Measurements from ENCODE around the gene SLC23A2. TPM values are rescaled to one million over a fixed set of nuclear protein-coding genes. Genes with fewer than 3 reads are reported as not detected.

Gene SLC23A2
- total RNA-seq, 4 donors from 2014 or later = 3.6 to 15.1 (median 11.1) TPM

DNA sequence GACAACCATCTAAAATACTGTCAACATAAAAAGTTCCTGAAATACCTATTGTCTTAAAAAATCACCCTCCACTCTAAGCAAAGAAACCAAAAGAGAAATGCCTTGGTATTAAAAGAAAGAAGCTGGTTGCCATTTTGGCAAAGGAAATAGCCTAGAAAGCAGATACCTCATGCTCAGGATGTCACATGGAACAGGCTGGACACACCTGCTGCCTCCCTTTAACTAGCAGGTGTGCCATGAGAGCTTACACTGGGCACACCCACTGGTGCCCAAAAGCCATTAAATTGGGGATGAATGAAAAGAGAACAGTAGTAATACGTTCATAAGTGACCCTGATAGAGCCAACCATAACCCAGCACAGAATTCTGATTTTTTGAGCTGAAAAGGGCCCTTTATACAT, 1.5 kb downstream of the SLC23A2 start:
- TF ChIP-seq POLR2A (IDR thresholded peaks at IDR 0.05) = no peak
- TF ChIP-seq, protein P1, sequence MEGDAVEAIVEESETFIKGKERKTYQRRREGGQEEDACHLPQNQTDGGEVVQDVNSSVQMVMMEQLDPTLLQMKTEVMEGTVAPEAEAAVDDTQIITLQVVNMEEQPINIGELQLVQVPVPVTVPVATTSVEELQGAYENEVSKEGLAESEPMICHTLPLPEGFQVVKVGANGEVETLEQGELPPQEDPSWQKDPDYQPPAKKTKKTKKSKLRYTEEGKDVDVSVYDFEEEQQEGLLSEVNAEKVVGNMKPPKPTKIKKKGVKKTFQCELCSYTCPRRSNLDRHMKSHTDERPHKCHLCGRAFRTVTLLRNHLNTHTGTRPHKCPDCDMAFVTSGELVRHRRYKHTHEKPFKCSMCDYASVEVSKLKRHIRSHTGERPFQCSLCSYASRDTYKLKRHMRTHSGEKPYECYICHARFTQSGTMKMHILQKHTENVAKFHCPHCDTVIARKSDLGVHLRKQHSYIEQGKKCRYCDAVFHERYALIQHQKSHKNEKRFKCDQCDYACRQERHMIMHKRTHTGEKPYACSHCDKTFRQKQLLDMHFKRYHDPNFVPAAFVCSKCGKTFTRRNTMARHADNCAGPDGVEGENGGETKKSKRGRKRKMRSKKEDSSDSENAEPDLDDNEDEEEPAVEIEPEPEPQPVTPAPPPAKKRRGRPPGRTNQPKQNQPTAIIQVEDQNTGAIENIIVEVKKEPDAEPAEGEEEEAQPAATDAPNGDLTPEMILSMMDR (IDR thresholded peaks at IDR 0.05) = no peak
- no peak for DNase-seq
- H3K4me3 ChIP-seq = peak overlapping the region in 3 of 4 donors; percentile 70 to 87 (median 86)
- WGBS, 2 donors = 36 to 67% methylated on average over 1 of the region's 1 CpG
- no peaks in the 10 kb centered on the region for H3K9me3 ChIP-seq
- H3K27ac ChIP-seq = no peak overlapping the region
- intact Hi-C loops (cut with DNase I) = no loop called here
- H3K4me1 ChIP-seq = peaks cover 10 to 25% (median 14%) of the 10 kb centered on the region in 3 donors
- H3K27me3 ChIP-seq = no peaks in the 10 kb centered on the region
- H3K36me3 ChIP-seq = no peaks in the 10 kb centered on the region

DNA sequence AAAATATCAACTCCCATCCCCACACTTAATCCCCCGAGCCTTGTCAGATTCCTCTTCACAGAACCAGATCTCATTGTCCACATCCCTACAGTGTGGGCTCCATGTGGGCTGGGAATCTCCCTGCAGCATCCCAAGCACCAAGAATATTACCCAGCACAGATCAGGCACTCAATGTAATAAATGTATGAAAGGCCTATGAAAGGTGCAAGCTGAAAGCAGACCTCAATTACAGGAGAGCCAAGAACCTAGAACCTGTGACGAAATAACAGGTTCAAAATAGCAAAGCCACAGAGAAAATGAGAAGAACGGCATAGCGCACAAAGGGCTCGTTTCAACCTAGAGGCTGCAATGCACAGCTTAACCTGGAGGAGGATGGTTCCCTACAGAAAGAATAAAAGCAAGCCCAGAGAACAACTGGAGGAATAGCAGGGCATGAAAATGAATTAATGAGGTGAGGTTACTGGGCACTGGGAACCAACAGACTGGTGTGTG, 3.1 kb downstream of the SLC23A2 start:
- no peaks in the 10 kb centered on the region for H3K36me3 ChIP-seq
- 76 to 81% methylated on average over 5 of the region's 5 CpGs for WGBS, 2 donors
- no peaks in the 10 kb centered on the region for H3K9me3 ChIP-seq
- TF ChIP-seq, protein P1 (IDR thresholded peaks at IDR 0.05) = no peak
- TF ChIP-seq POLR2A (IDR thresholded peaks at IDR 0.05) = no peak
- H3K4me3 ChIP-seq = no peak overlapping the region
- intact Hi-C loops (cut with DNase I) = no loop called here
- DNase-seq = no peak
- no peak overlapping the region for H3K27ac ChIP-seq
- no peaks in the 10 kb centered on the region for H3K27me3 ChIP-seq
- peaks cover 10 to 25% (median 14%) of the 10 kb centered on the region in 3 donors for H3K4me1 ChIP-seq

DNA sequence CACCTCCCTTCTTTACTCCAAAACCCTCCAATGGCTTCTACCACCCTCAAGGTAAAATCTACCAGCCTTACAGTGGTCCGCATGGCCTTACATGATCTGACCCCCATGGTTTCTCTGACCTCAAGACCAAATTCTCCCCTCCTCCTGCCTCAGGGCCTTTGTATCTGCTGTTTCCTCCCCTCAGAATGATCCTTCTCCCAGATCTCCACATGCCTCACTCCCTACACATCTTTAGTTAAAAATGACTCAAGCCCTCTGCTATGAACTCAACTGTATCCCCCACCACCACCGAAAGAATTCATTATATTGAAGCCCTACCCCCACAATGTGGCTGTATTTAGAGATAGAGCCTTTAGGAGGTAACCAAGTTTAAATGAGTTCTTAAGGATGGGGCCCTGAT, 4.1 kb downstream of the SLC23A2 start:
- no peak overlapping the region for H3K27ac ChIP-seq
- intact Hi-C loops (cut with DNase I) = no loop called here
- no peak overlapping the region for H3K4me3 ChIP-seq
- H3K27me3 ChIP-seq = no peaks in the 10 kb centered on the region
- 89 to 94% methylated on average over 2 of the region's 2 CpGs for WGBS, 2 donors
- no peak for DNase-seq
- H3K4me1 ChIP-seq = peaks cover 10 to 25% (median 14%) of the 10 kb centered on the region in 3 donors
- H3K9me3 ChIP-seq = no peaks in the 10 kb centered on the region
- TF ChIP-seq POLR2A (IDR thresholded peaks at IDR 0.05) = no peak
- TF ChIP-seq, protein P1 (IDR thresholded peaks at IDR 0.05) = no peak
- no peaks in the 10 kb centered on the region for H3K36me3 ChIP-seq

DNA sequence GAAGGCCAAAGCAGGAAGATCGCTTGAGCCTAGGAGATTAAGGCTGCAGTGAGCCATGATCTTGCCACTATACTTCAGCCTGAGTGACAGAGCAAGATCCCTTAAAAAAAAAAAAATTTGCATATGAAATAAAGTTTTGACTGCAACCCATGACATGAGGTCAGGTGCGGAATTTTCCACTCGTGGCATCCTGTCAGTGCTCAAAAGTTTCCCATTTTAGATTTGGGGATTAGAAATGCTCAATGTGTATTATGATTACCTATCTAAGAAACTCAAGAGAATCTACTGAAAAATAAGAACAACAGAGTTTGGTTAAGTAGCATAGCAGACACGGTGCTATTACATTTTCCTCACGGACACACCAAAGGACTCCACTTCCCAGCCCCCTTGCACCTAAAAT, 11.7 kb downstream of the SLC23A2 start:
- 48 to 68% methylated on average over 5 of the region's 5 CpGs for WGBS, 2 donors
- H3K4me1 ChIP-seq = peaks cover 0 to 14% (median 6%) of the 10 kb centered on the region in 3 donors
- intact Hi-C loops (cut with DNase I) = no loop called here
- H3K27me3 ChIP-seq = no peaks in the 10 kb centered on the region
- no peak for TF ChIP-seq POLR2A (IDR thresholded peaks at IDR 0.05)
- TF ChIP-seq, protein P1 (IDR thresholded peaks at IDR 0.05) = no peak
- H3K4me3 ChIP-seq = no peak overlapping the region
- H3K36me3 ChIP-seq = no peaks in the 10 kb centered on the region
- no peak overlapping the region for H3K27ac ChIP-seq
- H3K9me3 ChIP-seq = no peaks in the 10 kb centered on the region
- no peak for DNase-seq

DNA sequence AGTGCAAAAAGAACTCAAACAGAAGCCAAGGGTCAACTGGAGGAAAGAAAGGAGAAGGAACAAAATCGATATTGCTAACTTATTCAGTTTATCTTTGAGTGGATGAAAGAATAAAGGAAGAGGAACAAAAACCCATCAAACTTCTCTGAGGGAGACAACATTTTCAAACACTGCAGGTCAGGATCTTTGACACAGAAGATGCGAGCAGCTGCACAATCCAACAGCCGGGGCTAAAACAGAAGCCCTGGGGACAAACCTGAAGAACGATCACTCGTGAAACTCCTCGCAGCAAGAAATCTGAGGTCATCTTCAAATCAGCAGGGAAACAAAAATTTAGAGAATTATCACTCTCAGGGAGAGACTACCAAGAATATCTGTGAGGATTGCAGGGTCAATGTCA, 14.2 kb downstream of the SLC23A2 start:
- peaks cover 0 to 14% (median 6%) of the 10 kb centered on the region in 3 donors for H3K4me1 ChIP-seq
- H3K27me3 ChIP-seq = no peaks in the 10 kb centered on the region
- no peak for DNase-seq
- intact Hi-C loops (cut with DNase I) = no loop called here
- H3K36me3 ChIP-seq = no peaks in the 10 kb centered on the region
- H3K4me3 ChIP-seq = no peak overlapping the region
- no peak overlapping the region for H3K27ac ChIP-seq
- no peaks in the 10 kb centered on the region for H3K9me3 ChIP-seq
- TF ChIP-seq, protein P1 (IDR thresholded peaks at IDR 0.05) = no peak
- no peak for TF ChIP-seq POLR2A (IDR thresholded peaks at IDR 0.05)
- 62 to 65% methylated on average over 6 of the region's 6 CpGs for WGBS, 2 donors
